Mesenchymal stem cell (in vitro differentiated cells and primary cell): ENCODE results near the gene FLRT2.
A peak's percentile ranks its signal among the peaks of the same experiment; 100 is the strongest.

Source experiments
- DNase-seq: peaks from one replicate; pipeline ENCODE4 v3.0.0-alpha.2; 2013
- H2AFZ ChIP-seq: one replicate; pipeline ENCODE4 v1.6.1; 2013; ENCODE audit warnings: low read depth, mild to moderate bottlenecking, control low read depth, inconsistent platforms, low read length, moderate library complexity
- H2AK5ac ChIP-seq: 2 replicates; pipeline ENCODE4 v1.6.1; 2013; ENCODE audit warnings: low read length, moderate library complexity, mild to moderate bottlenecking, inconsistent platforms; ENCODE audit not compliant: severe bottlenecking
- H2BK120ac ChIP-seq: one replicate; pipeline ENCODE4 v1.6.1; 2013; ENCODE audit warnings: low read depth, mild to moderate bottlenecking, inconsistent platforms, low read length, moderate library complexity
- H2BK12ac ChIP-seq, 2 experiments: one replicate each; pipeline ENCODE4 v1.6.1; 2013; ENCODE audit warnings: inconsistent platforms in 2 of 2, low read length in 2 of 2, mild to moderate bottlenecking in 2 of 2, moderate library complexity in 2 of 2, control low read depth in 1 of 2
- H2BK15ac ChIP-seq: one replicate; pipeline ENCODE4 v1.6.1; 2013; ENCODE audit warnings: mild to moderate bottlenecking, low read depth, inconsistent platforms; ENCODE audit not compliant: poor library complexity, severe bottlenecking
- H2BK5ac ChIP-seq: 2 replicates; pipeline ENCODE4 v1.6.1; 2013; ENCODE audit warnings: low read depth, mild to moderate bottlenecking, low read length, control low read depth, inconsistent platforms; ENCODE audit not compliant: poor library complexity, severe bottlenecking
- H3K14ac ChIP-seq, 2 experiments: one replicate each; pipeline ENCODE4 v1.6.1; 2013; ENCODE audit warnings: inconsistent platforms in 2 of 2, low read length in 2 of 2, control low read depth in 1 of 2, mild to moderate bottlenecking in 1 of 2, moderate library complexity in 1 of 2
- H3K18ac ChIP-seq, 2 experiments: one replicate each; pipeline ENCODE4 v1.6.1; 2013; ENCODE audit warnings: inconsistent platforms in 2 of 2, low read length in 2 of 2, control low read depth in 1 of 2, low read depth in 1 of 2, mild to moderate bottlenecking in 1 of 2
- H3K23ac ChIP-seq, 2 experiments: one replicate each; pipeline ENCODE4 v1.6.1; 2013; ENCODE audit warnings: inconsistent platforms in 2 of 2, low read length in 2 of 2, mild to moderate bottlenecking in 2 of 2, moderate library complexity in 2 of 2, control low read depth in 1 of 2
- H3K27ac ChIP-seq: 2 replicates; pipeline ENCODE4 v1.5.1; 2013; ENCODE audit warnings: mild to moderate bottlenecking, moderate library complexity, low read length, control low read depth, inconsistent platforms; ENCODE audit not compliant: poor library complexity, severe bottlenecking
- H3K27me3 ChIP-seq, 2 experiments: 2 replicates each; pipeline versions ENCODE4 v1.6.1 to v1.7.0; 2013; ENCODE audit warnings: low read length in 2 of 2, mild to moderate bottlenecking in 2 of 2, moderate library complexity in 2 of 2, control low read depth in 1 of 2, inconsistent platforms in 1 of 2; ENCODE audit not compliant: control insufficient read depth in 1 of 2, insufficient read depth in 1 of 2
- H3K36me3 ChIP-seq, 2 experiments: 2 replicates each; pipeline versions ENCODE4 v1.6.1 to v1.7.0; 2013; ENCODE audit warnings: low read length in 2 of 2, control low read depth in 1 of 2, inconsistent platforms in 1 of 2, low read depth in 1 of 2, mild to moderate bottlenecking in 1 of 2; ENCODE audit not compliant: insufficient read depth in 2 of 2, control insufficient read depth in 1 of 2
- H3K4ac ChIP-seq, 2 experiments: one replicate each; pipeline ENCODE4 v1.6.1; 2013; ENCODE audit warnings: inconsistent platforms in 2 of 2, low read length in 2 of 2, mild to moderate bottlenecking in 2 of 2, moderate library complexity in 2 of 2, control low read depth in 1 of 2, low read depth in 1 of 2
- H3K4me1 ChIP-seq: 2 replicates; pipeline ENCODE4 v1.6.1; 2013; ENCODE audit warnings: low read depth, low read length, control low read depth; ENCODE audit not compliant: control insufficient read depth, insufficient read depth
- H3K4me2 ChIP-seq: 2 replicates; pipeline ENCODE4 v1.6.1; 2013; ENCODE audit warnings: low read length, mild to moderate bottlenecking, inconsistent platforms; ENCODE audit not compliant: poor library complexity, severe bottlenecking
- H3K4me3 ChIP-seq, 2 experiments: 2 replicates each; pipeline versions ENCODE4 v1.5.1 to v1.7.0; 2013; ENCODE audit warnings: low read length in 2 of 2, mild to moderate bottlenecking in 2 of 2, control low read depth in 1 of 2, low read depth in 1 of 2; ENCODE audit not compliant: insufficient read depth in 1 of 2
- H3K79me1 ChIP-seq: replicated peaks from 2 replicates; pipeline ENCODE4 v1.6.1; 2013; ENCODE audit warnings: mild to moderate bottlenecking, control low read depth, low read length, inconsistent platforms; ENCODE audit not compliant: poor library complexity, severe bottlenecking
- H3K9ac ChIP-seq: 2 replicates; pipeline ENCODE4 v1.7.0; 2013; ENCODE audit warnings: mild to moderate bottlenecking, low read length, moderate library complexity
- H3K9me3 ChIP-seq: 2 replicates; pipeline ENCODE4 v1.7.0; 2013; ENCODE audit warnings: mild to moderate bottlenecking, low read length; ENCODE audit not compliant: control insufficient read depth
- H4K8ac ChIP-seq: one replicate; pipeline ENCODE4 v1.6.1; 2013; ENCODE audit warnings: inconsistent platforms, mild to moderate bottlenecking, low read length, moderate library complexity
- H4K91ac ChIP-seq: one replicate; pipeline ENCODE4 v1.6.1; 2013; ENCODE audit warnings: mild to moderate bottlenecking, low read length, inconsistent platforms
- WGBS: methylation state at CpG from one replicate; pipeline ENCODE4 v1.1.7; 2013; ENCODE audit warnings: mixed read lengths; 5-methylcytosine and 5-hydroxymethylcytosine counted together

Gene FLRT2

GRCh38 chr14:85607651-85608081 lies 77.7 kb downstream of the FLRT2 start:
- Histone ChIP-seq H3K4ac (no peak overlapping the region), H2BK120ac (no peak overlapping the region), H2AFZ (no peak overlapping the region), H3K4me3 (peak overlapping the region in 1 of 2 experiments; percentile 40), H4K91ac (no peak overlapping the region), H3K4me1 (no peaks in the 10 kb centered on the region), H3K36me3 (peaks cover 0 to 21% of the 10 kb centered on the region in 2 experiments), H4K8ac (no peak overlapping the region), H3K14ac (no peak overlapping the region), H2BK5ac (no peak overlapping the region), H3K23ac (no peak overlapping the region), H3K9me3 (no peaks in the 10 kb centered on the region), H3K18ac (no peak overlapping the region), H3K4me2 (no peak overlapping the region), H3K27me3 (no peaks in the 10 kb centered on the region), H2BK15ac (no peak overlapping the region), H2AK5ac (no peak overlapping the region), H3K79me1 (no peaks in the 10 kb centered on the region), H3K27ac (no peak overlapping the region), H2BK12ac (no peak overlapping the region), H3K9ac (peak overlapping the region; percentile 39)
- DNase-seq: peak; percentile 98
- 0% methylated on average over 3 of the region's 3 CpGs for WGBS

GRCh38 chr14:85613496-85613895 lies 83.6 kb downstream of the FLRT2 start:
- Histone ChIP-seq H3K36me3 (peaks cover 0 to 18% of the 10 kb centered on the region in 2 experiments), H3K27me3 (no peaks in the 10 kb centered on the region), H2BK5ac (no peak overlapping the region), H3K4me3 (no peak overlapping the region), H3K4me2 (no peak overlapping the region), H2BK15ac (no peak overlapping the region), H2AK5ac (no peak overlapping the region), H2AFZ (no peak overlapping the region), H3K4me1 (no peaks in the 10 kb centered on the region), H3K79me1 (peaks cover 2% of the 10 kb centered on the region), H3K14ac (no peak overlapping the region), H4K91ac (no peak overlapping the region), H2BK120ac (no peak overlapping the region), H4K8ac (no peak overlapping the region), H2BK12ac (no peak overlapping the region), H3K23ac (no peak overlapping the region), H3K27ac (no peak overlapping the region), H3K9me3 (no peaks in the 10 kb centered on the region), H3K9ac (no peak overlapping the region), H3K18ac (no peak overlapping the region), H3K4ac (no peak overlapping the region)
- peak; percentile 4 for DNase-seq
- 72% methylated on average over 5 of the region's 5 CpGs for WGBS

- Histone ChIP-seq H3K9me3 (peaks cover under 1% of the 10 kb centered on the region), H2AK5ac (no peak overlapping the region), H3K4me1 (no peaks in the 10 kb centered on the region), H2BK5ac (no peak overlapping the region), H3K4me3 (no peak overlapping the region), H3K18ac (no peak overlapping the region), H3K27ac (no peak overlapping the region), H4K8ac (no peak overlapping the region), H3K27me3 (no peaks in the 10 kb centered on the region), H2BK12ac (no peak overlapping the region), H3K14ac (no peak overlapping the region), H3K4me2 (no peak overlapping the region), H3K23ac (no peak overlapping the region), H4K91ac (no peak overlapping the region), H2BK15ac (no peak overlapping the region), H2AFZ (no peak overlapping the region), H3K36me3 (peaks cover 2 to 29% of the 10 kb centered on the region in 2 experiments), H3K79me1 (peaks cover 2% of the 10 kb centered on the region), H3K9ac (no peak overlapping the region), H3K4ac (no peak overlapping the region), H2BK120ac (no peak overlapping the region)
- DNase-seq: no peak
- 97% methylated on average over 4 of the region's 5 CpGs for WGBS
Observed at GRCh38 chr14:85616386-85616885, 86.5 kb downstream of the FLRT2 start.

DNA sequence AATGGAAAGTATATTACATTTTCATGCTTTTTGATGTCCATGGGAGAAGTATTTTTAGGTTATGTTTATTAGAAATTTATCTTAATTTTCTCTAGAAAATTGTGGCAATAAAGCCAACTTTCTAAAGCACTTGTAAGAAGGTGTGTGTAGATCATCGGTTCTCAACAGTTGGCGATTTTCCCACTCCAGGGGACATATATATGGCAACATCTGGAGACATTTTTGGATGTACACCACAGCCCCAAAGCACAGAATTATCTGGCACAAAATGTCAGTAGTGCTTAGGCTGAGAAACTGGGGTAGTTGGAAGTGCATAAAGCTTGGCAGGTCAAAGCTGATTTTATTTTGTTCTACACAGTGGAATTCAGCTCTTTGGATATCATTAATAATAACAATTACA lies 86.9 kb downstream of the FLRT2 start:
- H2BK5ac ChIP-seq: no peak overlapping the region
- H2AFZ ChIP-seq: no peak overlapping the region
- H3K23ac ChIP-seq: no peak overlapping the region
- no peaks in the 10 kb centered on the region for H3K4me1 ChIP-seq
- H3K36me3 ChIP-seq: peaks cover 6 to 33% of the 10 kb centered on the region in 2 experiments
- H3K9ac ChIP-seq: no peak overlapping the region
- no peak overlapping the region for H3K18ac ChIP-seq
- H3K27ac ChIP-seq: no peak overlapping the region
- H3K4me2 ChIP-seq: no peak overlapping the region
- peaks cover 2% of the 10 kb centered on the region for H3K9me3 ChIP-seq
- no peak overlapping the region for H2BK15ac ChIP-seq
- H3K79me1 ChIP-seq: peaks cover 2% of the 10 kb centered on the region
- no peak overlapping the region for H4K91ac ChIP-seq
- WGBS: 91% methylated on average over 2 of the region's 2 CpGs
- no peak overlapping the region for H2AK5ac ChIP-seq
- H3K4ac ChIP-seq: no peak overlapping the region
- H3K27me3 ChIP-seq: no peaks in the 10 kb centered on the region
- H2BK12ac ChIP-seq: no peak overlapping the region
- no peak overlapping the region for H3K14ac ChIP-seq
- no peak overlapping the region for H3K4me3 ChIP-seq
- no peak for DNase-seq
- H2BK120ac ChIP-seq: no peak overlapping the region
- no peak overlapping the region for H4K8ac ChIP-seq
